ENCODE measurements around the gene ZNF90.

DNA sequence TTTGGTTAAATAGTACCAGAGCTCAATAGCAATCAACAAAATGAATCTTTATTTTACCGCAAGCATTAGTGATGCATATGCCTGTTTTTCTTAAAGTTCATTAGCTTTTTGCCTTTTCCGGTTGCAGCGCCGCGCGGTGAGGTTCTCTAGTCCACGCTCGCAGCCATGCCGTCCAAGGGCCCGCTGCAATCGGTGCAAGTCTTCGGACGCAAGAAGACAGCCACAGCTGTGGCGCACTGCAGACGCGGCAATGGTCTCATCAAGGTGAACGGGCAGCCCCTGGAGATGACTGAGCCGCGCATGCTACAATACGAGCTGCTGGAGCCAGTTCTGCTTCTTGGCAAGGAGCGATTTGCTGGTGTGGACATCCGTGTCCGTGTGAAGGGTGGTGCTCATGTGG lies 47.1 kb downstream of the ZNF90 start:
- TF ChIP-seq JUND (IDR thresholded peaks at IDR 0.05; ENCODE audit: low read depth, low read length): no peak
- TF ChIP-seq MXI1 (IDR thresholded peaks at IDR 0.05; ENCODE audit: low read depth, low read length): no peak
- TF ChIP-seq, protein P1, sequence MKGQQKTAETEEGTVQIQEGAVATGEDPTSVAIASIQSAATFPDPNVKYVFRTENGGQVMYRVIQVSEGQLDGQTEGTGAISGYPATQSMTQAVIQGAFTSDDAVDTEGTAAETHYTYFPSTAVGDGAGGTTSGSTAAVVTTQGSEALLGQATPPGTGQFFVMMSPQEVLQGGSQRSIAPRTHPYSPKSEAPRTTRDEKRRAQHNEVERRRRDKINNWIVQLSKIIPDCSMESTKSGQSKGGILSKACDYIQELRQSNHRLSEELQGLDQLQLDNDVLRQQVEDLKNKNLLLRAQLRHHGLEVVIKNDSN (IDR thresholded peaks at IDR 0.05; ENCODE audit: borderline replicate concordance, extremely low read length, insufficient read depth, low read depth, low read length): no peak
- no peak for TF ChIP-seq SRF (IDR thresholded peaks at IDR 0.05; ENCODE audit: low read depth in 2 of 2, low read length in 2 of 2)

All from GM12878 (cell line).